Prostate gland (tissue), 2 donors: Measurements from ENCODE around the gene WDTC1.

Experiments used
- CTCF ChIP-seq, 4 experiments: fragments of 200-600 bp in 2 of 4; fragments of 450-650 bp in 2 of 4; sonication (generic) in 2 of 4; IDR thresholded peaks; 1 replicate in 3 of 4; 2 replicates in 1 of 4; pipeline ENCODE4 v1.5.1; 2016 to 2019; ENCODE audit warnings: antibody characterized with exemption in 4 of 4, mild to moderate bottlenecking in 2 of 4, moderate library complexity in 2 of 4
- POLR2A ChIP-seq: fragments of 450-650 bp; IDR thresholded peaks from one replicate; pipeline ENCODE4 v1.6.1; 2016; ENCODE audit warnings: antibody characterized with exemption, mild to moderate bottlenecking
- POLR2AphosphoS5 ChIP-seq: sonication (generic); formaldehyde crosslinking; IDR thresholded peaks from one replicate; pipeline ENCODE4 v1.6.1; 2017; ENCODE audit warnings: antibody characterized with exemption

GRCh38 chr1:27318596-27318995, 84.2 kb downstream of the WDTC1 start:
- no peak for TF ChIP-seq CTCF (IDR thresholded peaks at IDR 0.05)
- TF ChIP-seq POLR2AphosphoS5: no peak
- no peak for TF ChIP-seq POLR2A
